VCaP (cell line): ENCODE data around the gene CTXND2.
"Not testable (repeated sequence)": the region's sequence is repeated elsewhere in the genome, so short reads cannot be mapped to it uniquely, and the experiment has no call there.

Experiments
- H3K27ac ChIP-seq: fragments of 450-650 bp; 2 replicates; pipeline ENCODE4 v1.5.1; 2017
- TF ChIP-seq, protein P1 (sequence below): fragments of 450-650 bp; conservative IDR thresholded peaks from 2 replicates; pipeline ENCODE4 v1.5.1; 2017; ENCODE audit warnings: mild to moderate bottlenecking, moderate library complexity

The CTXND2 gene

DNA sequence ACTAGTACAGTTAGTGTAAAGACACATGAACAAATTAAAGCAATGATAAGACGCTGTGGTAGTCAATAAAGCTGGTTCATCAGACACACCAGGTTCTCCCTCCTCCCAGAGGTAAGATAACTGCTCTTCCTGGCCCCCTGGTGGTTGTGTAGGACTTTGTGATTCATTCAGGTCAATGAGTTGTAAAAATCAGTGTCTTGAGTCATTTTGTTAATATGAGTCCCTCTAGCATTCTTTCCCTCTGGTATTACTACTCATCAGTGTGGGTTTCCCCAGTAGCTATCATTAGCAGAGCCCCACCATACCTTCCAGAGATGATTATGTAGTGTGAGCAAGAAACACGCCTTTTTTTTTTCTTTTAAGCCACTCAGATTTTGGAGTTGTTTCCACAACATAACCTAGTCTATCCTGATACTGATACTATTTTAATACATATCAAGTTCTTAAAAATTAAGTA, 35.6 kb downstream of the CTXND2 start:
- H3K27ac ChIP-seq: peak overlapping the region; percentile 44
- TF ChIP-seq, protein P1, sequence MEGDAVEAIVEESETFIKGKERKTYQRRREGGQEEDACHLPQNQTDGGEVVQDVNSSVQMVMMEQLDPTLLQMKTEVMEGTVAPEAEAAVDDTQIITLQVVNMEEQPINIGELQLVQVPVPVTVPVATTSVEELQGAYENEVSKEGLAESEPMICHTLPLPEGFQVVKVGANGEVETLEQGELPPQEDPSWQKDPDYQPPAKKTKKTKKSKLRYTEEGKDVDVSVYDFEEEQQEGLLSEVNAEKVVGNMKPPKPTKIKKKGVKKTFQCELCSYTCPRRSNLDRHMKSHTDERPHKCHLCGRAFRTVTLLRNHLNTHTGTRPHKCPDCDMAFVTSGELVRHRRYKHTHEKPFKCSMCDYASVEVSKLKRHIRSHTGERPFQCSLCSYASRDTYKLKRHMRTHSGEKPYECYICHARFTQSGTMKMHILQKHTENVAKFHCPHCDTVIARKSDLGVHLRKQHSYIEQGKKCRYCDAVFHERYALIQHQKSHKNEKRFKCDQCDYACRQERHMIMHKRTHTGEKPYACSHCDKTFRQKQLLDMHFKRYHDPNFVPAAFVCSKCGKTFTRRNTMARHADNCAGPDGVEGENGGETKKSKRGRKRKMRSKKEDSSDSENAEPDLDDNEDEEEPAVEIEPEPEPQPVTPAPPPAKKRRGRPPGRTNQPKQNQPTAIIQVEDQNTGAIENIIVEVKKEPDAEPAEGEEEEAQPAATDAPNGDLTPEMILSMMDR: peak; percentile 92

DNA sequence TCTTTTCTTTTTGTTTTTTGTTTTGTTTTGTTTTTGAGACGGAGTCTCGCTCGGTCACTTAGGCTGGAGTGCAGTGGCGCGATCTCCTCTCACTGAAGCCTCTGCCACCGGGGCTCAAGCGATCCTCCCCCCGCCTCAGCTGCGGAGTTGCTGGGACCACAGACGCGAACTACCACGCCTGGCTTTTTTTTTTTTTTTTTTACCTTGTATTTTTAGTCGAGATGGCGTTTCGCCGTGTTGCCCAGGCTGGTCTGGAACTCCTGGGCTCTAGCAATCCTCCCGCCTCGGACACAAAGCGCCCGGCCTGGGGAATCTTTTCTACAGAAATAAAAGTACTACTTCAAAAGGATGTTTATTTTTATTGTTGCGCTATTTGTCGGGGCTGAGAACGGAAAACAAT, 38.1 kb downstream of the CTXND2 start:
- H3K27ac ChIP-seq: peak overlapping the region; percentile 92
- TF ChIP-seq, protein P1: no peak

- TF ChIP-seq, protein P1: no peak
- peak within 1 kb of the TSS; percentile 92 for H3K27ac ChIP-seq
Measured at GRCh38 chr1:150926097-150926741, 39.3 kb downstream of the CTXND2 start, which contains the start of gene SETDB1. SETDB1 (plus strand) TSS chr1:150926363; CDS start chr1:150927715, 1,352 bp downstream.

DNA sequence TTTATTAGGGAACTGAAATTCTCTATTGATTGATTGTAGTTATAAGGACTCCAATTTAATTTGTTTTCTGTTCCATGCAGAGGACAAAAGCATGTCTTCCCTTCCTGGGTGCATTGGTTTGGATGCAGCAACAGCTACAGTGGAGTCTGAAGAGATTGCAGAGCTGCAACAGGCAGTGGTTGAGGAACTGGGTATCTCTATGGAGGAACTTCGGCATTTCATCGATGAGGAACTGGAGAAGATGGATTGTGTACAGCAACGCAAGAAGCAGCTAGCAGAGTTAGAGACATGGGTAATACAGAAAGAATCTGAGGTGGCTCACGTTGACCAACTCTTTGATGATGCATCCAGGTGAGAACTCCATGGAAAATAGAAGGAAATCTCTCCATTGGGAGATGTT, 40.7 kb downstream of the CTXND2 start:
- no peak overlapping the region for H3K27ac ChIP-seq
- TF ChIP-seq, protein P1: no peak

DNA sequence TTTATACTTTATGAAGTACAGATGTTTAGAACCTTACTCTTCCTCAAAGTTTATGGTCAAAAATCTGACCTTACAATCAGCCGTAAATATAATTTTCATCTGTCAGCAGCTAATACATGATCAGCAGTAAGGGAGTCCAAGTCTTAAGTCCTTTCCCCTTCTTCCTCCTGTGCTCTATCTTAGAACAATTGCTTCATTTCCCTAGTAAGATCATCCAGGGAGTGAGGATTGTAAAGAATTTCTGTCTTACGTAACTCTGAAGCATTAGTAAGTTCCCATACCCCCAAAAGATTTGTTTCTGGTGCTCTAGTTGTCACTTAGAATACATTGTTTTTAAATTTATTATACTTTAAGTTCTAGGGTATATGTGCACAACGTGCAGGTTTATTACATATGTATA, 41.4 kb downstream of the CTXND2 start:
- TF ChIP-seq, protein P1: no peak
- no peak overlapping the region for H3K27ac ChIP-seq

- H3K27ac ChIP-seq: not testable (repeated sequence)
Measured at GRCh38 chr1:150928775-150929174, 41.8 kb downstream of the CTXND2 start.

- TF ChIP-seq, protein P1: no peak
- no peak overlapping the region for H3K27ac ChIP-seq
Measured at GRCh38 chr1:150931773-150932172, 44.8 kb downstream of the CTXND2 start.

- H3K27ac ChIP-seq: no peak overlapping the region
- TF ChIP-seq, protein P1: no peak
Measured at GRCh38 chr1:150944856-150945255, 57.9 kb downstream of the CTXND2 start.
